Measurements from ENCODE around the gene DCUN1D1.
"Not testable (repeated sequence)": the region's sequence is repeated elsewhere in the genome, so short reads cannot be mapped to it uniquely, and the experiment has no call there.

Gene DCUN1D1

DNA sequence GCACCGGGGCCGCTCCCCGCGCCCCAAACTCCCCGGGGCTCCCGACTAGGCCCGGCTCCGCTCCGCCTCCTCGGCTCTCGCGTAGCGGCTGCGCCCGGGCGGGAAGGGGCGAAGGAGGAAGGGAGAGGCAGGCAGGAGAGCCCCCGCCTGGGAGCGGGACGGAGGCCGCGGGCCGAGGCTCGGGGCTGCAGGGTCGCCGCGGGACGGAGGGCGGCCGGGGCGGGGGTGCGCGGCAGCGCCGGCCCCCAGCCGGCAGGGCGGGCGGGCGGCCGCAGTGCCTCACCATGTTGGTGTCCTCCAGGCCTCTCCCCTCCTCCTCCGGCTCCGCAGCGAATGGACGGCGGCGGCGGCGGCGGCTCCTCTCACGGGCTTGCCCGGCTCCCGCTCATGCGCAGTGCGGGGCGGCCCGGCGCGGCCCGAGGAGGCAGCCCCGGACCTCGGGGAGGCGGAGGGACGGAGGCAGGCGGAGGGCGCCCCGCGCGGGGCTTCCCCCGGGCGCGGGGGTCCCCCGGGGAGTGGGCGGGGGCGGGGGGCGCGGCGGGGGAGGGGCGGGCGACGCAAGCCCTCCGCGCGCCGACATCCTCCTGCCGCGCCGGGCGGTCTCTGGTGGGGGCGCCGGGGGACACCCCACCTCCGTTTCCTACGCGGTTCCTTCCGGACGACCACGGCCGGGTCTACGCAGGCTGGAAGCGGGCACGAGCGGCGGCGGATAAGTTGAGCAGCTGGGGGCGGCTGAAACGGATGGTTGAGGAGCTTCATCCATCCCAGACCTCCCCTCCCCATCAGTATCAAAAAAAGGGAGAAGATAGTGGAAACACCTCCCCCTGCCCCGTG is at the start of gene DCUN1D1:
TSS of gene DCUN1D1 (minus strand) at position 335 of the 834 bp plus-strand sequence. CDS start at position 286, 49 bp downstream.
- DNase-seq = peak; percentile 92

DNA sequence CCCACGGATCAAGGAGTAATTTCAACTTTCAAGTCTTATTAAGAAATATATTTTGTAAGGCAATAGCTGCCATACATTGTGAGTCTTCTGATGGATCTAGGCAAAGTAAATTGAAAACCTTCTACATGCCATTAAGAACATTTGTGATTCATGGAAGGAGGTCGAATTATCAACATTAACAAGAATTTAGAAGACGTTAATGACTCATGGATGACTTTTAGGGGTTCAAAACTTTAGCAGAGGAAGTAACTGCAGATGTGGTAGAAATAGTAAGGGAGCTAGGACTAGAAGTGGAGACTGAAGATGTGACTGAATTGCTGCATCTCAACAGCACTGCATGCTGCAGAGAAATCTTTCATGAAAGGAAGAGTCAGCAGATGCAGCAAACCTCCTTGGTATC is 48.1 kb upstream of the DCUN1D1 start:
- DNase-seq = no peak

DNA sequence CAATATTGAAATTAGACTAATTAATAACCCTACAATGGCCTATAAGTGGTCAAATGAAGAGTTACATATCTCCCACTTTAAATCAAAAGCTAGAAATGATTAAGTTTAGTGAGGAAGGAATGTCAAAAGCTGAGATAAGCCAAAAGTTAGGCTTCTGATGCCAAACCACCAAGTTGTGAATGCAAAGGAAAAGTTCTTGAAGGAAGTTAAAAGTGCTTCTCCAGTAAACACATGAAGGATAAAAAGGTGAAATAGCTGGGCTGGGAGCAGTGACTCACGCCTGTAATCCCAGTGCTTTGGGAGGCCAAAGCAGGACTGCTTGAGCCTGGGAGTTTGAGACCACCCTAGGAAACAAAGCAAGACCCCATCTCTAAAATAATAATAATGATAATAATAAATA is 46.9 kb upstream of the DCUN1D1 start:
- no peak for DNase-seq

DNA sequence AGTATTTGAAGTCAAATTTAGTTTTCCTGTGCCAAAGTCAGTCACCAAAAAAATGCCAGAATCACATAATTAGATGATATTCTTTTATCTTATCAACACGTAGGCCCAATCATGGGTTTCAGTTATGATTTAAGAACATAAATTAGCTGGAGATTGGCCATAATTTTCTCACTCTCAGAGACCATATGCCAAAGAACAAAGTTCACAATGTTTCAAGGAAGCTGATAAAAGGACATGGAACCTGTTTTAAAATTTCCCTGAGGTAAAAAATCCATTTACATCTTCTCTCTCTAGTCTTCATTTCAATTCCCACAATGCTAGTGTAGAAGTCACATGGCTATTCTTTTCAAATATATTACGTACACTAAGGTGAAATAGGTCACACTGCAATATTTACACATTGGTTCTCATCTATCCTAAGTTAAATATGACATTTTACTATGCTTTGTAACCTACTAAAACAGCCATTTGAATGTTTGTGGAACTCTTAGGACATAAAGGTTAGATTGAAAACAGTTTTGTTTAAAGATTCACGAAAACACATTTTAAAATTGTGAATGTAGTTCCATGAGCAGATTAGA is 42.7 kb upstream of the DCUN1D1 start:
- no peak for DNase-seq

DNA sequence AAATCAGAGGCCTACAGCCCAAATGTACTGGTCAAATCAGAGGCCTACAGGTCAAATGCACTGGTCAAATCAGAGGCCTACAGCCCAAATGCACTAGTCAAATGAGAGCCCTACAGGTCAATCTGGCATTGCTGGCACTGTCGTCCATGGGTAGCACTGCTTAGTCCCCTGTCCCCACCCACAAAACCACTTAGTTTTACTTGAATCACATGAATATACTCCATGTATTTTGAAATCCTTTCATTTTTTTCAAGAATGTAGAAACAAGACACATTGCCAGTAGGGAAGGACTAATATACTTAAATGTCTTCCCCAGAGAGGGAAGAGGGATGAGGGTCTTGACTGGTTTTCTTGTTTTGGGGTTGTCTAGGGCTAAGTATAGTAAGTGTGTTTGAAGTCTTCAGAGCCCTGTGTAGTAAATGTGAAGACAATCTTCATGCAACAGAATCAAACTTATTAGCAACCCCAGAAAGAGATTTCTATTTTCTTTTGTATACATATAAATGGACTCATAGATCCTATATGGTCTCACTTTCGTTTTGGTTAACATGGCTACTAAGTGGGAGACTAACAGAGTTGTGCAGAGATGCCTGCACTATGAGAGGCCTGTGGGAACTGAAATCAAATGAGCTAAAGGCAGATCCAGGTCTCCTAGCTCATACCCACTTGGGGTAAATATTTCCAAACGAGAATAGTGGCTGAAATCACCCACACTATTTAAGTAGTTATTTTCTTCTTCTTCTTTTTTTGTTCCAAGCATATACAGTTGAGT is 38.3 kb upstream of the DCUN1D1 start:
- DNase-seq = no peak

DNA sequence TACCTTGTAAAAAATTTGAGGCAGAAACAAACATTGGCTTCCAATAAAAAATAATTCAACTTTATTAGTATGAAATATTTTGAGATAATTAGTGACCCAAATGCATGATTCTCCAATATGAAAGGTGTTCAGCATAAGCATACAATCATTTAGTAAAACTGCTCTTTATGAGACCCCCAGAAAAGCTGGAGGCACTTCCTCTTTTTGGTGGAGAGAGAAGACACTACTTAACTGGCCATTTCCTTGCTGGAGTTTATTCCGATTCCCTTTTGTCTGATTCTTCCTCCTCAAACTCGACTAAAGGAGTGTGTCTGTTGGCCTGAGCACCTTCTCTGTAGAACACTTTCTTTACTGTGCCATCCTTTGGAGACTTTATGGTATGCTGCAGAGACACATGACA is 34.8 kb upstream of the DCUN1D1 start:
- DNase-seq = no peak

DNA sequence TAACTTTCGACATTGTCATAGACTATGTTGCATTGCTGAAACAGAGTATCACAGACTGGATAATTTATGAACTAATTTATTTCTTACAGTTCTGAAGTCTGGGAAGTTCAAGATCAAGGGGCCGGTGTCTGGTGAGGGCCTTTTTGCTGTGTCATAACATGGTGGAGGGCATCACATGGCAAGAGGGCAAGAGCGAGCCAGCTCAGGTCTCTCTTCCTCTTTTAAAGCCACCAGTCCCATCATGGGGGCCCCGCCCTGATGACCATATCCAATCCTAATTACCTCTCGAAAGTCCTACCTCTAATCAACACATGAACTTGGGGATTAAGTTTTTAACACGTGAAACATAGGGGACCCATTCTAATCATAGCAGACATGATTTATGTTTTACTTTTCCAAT is 33.5 kb upstream of the DCUN1D1 start:
- DNase-seq = no peak

DNA sequence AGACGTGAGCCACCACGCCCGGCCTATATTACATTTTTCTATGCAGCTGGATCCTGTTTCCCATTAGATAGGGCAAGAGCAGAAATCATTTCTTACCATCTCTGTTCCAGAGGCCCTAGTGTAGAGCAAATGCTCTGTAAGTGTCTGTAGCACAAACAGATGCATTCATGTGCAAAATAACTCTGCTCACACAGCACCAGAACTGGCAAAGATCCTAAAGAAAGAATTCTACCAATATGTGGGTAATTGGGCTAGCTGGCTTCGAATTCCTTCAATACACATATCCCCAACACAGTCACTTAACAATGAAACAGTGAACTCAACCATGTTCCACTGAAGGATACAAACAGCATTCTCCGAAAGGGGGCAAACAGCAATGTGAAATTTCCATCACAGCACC is 32.7 kb upstream of the DCUN1D1 start:
- DNase-seq = no peak

DNA sequence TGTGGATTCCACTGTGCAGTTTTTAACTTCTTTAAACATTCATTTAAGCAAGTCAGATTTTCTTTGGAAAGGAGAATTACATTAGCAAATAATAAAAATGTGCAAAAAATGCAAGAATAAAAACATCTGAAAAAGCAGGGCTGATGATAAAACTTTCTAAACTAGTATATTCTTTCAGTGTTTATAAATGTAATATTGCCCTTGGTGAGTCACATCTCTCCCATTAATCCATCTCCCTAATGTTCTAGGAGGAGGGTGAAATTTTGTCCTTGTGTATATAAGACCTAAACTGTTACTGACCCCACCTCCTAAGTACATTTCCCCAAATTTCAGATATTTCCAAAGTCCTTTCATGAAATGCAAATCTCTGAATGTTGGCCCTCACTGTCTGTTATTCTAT is 28.5 kb upstream of the DCUN1D1 start:
- DNase-seq = no peak

DNA sequence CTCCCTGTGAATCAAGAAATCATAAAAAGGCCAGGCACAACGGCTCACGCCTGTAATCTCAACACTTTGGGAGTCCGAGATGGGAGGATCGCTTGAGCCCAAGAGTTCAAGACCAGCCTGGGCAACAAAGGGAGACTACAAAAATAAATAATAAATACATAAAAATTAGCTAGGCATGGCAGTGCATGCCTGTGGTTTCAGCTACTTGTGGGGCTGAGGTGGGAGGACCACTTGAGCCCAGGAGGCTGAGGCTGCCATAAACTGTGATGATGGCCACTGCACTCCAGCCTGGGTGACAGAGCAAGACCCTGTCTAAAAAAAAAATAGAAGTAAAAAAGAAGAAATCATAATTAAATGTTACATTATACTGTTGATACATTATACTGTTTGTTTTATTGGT is 28.0 kb upstream of the DCUN1D1 start:
- DNase-seq = no peak

DNA sequence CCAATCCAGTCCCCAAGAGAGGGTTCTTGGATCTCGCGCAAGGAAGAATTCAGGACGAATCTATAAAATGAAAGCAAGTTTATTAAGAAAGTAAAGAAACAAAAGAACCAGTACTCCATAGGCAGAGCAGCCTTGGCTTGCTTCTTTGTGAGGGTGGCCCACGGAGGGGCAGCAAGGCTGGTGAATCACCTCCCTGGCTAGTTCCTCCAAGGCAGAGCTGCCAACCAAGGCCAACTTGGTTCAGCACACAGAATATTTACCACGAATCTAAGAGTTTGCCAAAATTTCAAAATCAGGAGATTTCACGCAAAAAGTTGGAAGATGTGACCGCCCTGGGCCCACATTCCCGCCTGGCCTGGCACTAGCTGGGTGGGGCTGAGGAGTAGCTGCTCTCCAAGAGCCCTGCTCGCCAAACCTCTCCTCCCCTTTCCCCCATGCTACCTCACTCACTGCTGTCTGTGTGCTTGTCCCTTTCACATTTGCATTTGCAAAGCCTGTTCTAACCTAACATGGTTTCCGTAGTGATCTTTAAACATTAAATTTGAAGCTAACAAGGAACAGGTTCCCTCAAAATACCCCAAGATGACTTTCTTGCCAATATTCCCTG is 26.2 kb upstream of the DCUN1D1 start:
- no peak for DNase-seq

DNA sequence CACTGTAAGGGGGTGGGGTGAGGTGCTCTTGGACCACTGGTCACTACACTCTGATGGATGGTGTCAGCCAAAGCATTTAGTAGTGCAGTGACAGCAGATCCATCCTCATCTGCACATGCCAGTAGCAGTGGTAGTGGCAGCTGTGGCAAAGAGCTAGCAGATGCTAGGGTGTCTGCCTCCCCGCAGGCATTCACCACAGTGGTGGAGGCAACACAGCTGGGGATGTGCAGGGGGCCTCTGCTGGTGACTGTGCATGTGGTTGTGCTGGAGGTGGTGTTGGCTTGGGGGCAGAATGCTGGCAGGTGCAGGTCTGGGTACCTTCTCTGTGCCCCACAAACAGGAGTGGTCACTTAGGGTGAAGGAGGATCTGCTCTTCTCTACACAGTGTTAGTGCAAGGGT is 19.4 kb upstream of the DCUN1D1 start:
- DNase-seq = no peak

DNA sequence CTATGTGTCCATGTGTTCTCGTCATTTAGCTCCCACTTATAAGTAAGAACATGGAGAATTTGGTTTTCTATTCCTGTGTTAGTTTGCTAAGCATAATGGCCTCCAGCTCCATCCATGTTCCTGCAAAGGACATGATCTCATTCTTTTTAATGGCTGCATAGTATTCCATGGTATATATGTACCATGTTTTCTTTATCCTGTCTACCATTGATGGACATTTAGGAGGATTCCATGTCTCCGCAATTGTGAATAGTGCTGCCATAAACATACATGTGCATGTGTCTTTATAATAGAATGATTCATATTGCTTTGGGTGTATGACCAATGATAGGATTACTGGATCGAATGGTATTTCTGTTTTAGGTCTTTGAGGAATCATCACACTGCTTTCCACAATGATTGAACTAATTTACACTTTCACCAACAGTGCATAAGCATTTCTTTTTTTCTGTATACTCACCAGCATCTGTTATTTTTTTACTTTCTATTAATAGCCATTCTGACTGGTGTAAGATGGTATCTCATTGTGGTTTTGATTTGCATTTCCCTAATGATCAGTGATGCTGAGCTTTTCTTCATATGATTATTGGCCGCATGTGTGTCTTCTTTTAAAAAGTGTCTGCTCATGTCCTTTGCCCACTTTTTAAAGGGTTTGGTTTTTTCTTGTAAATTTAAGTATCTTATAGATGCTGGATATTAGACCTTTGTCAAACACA is 13.3 kb upstream of the DCUN1D1 start:
- DNase-seq = not testable (repeated sequence)

DNA sequence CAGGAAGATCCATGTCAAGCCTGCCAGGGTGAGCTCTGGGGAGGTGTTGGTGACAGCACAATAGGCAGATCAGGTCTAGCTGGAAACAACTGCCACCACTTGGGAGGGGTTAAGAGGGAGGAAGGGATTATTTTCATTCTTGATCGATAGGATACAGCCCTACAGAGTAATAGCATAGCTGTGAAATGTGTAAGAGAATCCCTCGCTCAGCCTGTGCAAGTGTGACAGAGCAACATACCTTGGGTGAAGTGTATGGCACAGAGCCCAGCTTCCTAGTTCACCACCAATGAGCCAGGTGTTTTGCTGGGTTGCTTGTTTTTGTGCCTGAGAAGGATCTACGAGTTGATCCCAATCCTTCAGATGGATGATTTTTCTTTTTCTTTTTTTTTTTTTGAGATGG is 9.2 kb upstream of the DCUN1D1 start:
- peak; percentile 68 for DNase-seq

DNA sequence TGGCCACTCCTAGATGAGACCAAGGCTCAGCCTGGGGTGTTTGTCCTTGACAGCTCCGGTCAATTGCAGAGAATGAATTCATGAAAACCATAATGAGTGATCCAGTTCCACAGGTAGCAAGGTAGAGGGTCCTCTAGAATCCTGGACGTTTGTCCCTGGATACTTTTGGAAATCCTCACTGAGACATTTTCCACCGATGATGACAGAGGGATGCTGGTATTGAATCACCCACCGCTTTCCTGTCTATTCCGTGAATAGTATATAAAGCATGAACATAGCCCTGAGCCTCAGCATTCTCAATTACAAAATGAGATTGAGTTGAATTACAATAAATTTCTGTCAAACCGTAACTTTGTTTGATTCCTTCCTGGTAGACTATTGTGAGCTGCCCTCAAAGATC is 5.7 kb upstream of the DCUN1D1 start:
- no peak for DNase-seq

DNA sequence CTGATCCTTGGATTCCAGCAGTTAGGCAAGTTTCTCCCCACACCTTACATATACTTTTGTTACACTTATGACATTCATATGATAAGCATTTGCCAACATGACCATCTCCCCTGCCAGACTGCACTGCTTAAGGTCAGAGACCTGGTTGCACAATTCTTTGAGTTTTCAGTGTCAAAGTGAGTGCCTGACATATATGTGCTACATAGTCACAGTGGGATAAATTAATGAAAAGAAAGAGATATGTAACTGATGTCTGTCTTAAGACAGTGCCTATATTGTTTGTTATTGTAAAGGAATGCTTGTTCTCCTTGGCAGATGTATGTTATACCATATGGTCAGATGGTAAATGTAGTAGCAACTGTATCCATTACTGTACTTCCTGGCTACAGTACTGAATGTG is 3.5 kb upstream of the DCUN1D1 start:
- DNase-seq = no peak

DNA sequence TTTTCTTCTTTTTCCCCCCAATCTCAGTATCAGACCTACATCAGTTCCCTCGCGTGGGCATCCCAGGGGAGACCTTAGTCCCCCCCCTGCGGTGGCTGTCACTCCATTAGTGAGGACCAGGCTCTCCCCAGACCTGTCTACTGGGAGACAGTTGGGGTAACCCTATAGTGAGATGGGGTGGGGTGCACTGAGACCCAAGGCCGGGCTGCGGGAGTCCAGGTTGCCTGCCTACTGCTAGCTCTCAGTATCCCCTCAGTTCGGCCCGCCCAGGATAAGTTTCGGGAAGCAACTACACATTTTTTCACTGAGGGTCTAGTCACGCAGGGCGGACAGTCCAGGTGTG is 671 bp upstream of the DCUN1D1 start:
- DNase-seq = no peak

DNA sequence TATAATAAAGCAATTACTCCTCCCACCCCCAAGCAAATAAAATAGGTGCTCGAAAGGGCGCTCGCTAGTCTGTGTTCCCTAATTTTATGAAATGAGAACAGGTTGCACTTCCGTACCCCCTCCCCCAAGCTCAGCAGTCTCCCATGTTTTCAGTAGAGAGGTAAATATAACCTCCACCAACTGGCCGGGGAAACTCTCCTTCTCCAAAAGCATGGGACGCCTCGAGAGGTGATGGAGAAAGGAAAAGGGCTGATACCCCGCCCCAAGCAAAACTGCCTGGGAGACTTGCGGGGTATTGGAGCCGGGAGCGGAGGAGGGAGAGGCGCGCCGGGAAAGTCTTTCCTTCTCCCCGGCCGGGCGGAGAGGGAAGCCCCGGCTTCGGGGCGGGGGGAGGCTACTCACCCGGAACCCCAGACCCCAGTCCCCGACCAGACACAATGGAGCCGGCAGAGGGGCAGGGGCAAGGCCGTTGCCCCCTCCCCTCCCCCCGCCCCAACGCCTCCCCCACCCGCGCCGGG is 605 bp downstream of the DCUN1D1 start:
- peak; percentile 67 for DNase-seq

DNA sequence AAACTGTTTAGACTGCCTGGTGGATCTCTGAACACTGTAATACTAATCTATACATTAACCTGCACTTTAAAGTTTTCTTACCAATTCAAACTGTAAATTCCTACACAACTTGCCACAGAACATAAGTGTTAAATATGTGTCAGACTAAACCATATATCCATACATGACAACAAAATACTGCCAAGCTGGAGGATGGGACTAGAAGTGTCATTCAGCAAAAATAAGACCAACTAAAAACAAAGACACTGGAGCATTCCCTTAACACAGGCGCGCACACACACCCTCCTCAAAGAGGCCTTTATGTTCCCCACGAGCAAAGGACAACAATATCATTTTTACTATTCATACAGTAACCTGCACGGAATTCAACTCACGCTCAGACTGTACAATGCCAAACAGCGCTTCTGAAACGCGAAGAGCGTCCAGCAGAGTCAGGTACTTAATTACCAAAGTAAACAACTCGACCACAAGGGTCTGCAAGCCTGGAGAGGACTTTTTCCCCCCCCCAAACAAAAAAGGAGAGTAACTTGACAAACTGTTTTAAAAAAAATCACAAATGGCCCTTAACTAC is 1.1 kb downstream of the DCUN1D1 start:
- peak; percentile 41 for DNase-seq

DNA sequence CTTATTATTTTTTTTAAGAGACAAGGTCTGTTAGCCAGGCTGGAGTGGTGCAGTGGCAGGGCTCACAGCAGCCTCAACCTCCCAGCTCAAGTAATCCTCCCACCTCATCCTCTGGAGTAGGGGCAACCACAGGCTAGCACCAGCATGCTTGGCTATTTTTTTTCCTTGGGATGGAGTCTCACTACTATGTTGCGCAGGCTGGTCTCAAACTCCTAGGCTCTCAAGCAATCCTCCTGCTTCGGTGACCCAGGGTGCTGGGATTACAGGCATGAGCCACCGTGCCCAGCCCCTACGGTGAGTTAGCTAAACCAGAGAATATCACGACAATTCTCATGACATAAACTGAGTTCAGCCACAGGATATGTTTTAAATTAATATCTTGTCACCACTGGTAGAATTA is 2.0 kb downstream of the DCUN1D1 start:
- no peak for DNase-seq

DNA sequence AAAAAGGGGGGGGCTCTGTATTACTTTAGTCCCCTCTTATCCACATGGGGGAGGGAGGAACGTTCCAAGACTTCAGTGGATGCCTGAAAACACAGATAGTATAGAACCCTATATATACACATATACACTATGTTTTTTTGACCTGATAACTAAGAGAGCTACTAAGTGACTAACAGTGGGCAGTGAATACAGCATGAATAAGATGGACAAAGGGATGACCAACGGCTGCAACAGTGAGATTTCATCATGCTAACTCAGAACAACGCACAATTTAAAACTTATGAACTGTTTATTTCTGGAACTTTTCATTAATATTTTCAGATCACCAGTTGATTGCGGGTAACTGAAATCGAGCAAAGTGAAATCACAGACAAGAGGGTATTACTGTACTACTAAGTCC is 7.3 kb downstream of the DCUN1D1 start:
- DNase-seq = no peak

DNA sequence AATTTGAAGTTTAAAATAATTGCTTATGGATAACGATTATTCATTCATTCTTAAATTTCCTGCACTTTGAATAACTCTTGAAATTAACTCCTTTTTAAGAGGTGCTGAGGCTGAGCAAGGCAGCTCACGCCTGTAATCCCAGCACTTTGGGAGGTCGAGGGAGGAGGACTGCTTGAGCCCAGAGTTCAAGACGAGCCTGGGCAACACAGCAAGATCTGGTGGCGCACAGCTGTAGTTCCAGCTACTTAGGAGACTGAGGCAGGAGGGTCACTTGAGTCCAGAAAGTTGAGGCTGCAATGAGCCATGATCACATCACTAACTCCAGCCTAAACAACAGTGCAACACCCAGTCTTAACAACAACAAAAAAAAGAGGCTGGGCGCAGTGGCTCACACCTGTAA is 8.0 kb downstream of the DCUN1D1 start:
- DNase-seq = no peak

Data from RPMI8226 (cell line).